ENCODE results near the gene OGFOD1. TPM values are rescaled to one million over a fixed set of nuclear protein-coding genes. Genes with fewer than 3 reads are reported as not detected.

The OGFOD1 gene
- total and polyA plus RNA-seq, 10 of the 15 experiments (the other 5 are each of a cell fraction or from before 2014, with no cell fraction given) = 31.4 to 119 (median 51.6) TPM

GRCh38 chr16:56424791-56425438 lies 26.4 kb upstream of the OGFOD1 start:
- in situ Hi-C loops (cut with MboI) = no loop called here
- POLR2A ChIA-PET = interaction anchor here (1.5 kb wide), 1 partner anchor 27 kb away, joined by 3 read pairs; no protein-coding TSS in a partner anchor
- no peak for TF ChIP-seq CTCF (IDR thresholded peaks at IDR 0.05 in 2 of 3, conservative IDR thresholded peaks at IDR 0.05 in 1 of 3; ENCODE audit: control insufficient read depth in 2 of 3, extremely low read depth in 1 of 3, insufficient read depth in 1 of 3, low read depth in 3 of 3, low read length in 3 of 3)
- no peak for TF ChIP-seq SUPT20H (IDR thresholded peaks at IDR 0.05; ENCODE audit: borderline replicate concordance, control insufficient read depth, low read depth, low read length)
- TF ChIP-seq YY1 (IDR thresholded peaks at IDR 0.05; ENCODE audit: low read depth, low read length) = peak; percentile 43; the same call in 1 of the 2 replicates
- TF ChIP-seq, protein P1, sequence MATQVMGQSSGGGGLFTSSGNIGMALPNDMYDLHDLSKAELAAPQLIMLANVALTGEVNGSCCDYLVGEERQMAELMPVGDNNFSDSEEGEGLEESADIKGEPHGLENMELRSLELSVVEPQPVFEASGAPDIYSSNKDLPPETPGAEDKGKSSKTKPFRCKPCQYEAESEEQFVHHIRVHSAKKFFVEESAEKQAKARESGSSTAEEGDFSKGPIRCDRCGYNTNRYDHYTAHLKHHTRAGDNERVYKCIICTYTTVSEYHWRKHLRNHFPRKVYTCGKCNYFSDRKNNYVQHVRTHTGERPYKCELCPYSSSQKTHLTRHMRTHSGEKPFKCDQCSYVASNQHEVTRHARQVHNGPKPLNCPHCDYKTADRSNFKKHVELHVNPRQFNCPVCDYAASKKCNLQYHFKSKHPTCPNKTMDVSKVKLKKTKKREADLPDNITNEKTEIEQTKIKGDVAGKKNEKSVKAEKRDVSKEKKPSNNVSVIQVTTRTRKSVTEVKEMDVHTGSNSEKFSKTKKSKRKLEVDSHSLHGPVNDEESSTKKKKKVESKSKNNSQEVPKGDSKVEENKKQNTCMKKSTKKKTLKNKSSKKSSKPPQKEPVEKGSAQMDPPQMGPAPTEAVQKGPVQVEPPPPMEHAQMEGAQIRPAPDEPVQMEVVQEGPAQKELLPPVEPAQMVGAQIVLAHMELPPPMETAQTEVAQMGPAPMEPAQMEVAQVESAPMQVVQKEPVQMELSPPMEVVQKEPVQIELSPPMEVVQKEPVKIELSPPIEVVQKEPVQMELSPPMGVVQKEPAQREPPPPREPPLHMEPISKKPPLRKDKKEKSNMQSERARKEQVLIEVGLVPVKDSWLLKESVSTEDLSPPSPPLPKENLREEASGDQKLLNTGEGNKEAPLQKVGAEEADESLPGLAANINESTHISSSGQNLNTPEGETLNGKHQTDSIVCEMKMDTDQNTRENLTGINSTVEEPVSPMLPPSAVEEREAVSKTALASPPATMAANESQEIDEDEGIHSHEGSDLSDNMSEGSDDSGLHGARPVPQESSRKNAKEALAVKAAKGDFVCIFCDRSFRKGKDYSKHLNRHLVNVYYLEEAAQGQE (IDR thresholded peaks at IDR 0.05; ENCODE audit: low read depth, low read length) = no peak
- TF ChIP-seq JUND (IDR thresholded peaks at IDR 0.05; ENCODE audit: low read depth, low read length) = no peak
- TF ChIP-seq NR2C1 (IDR thresholded peaks at IDR 0.05) = 0 out of 2 replicates have a peak, but pooled peaks have one; percentile 17
- TF ChIP-seq, protein P2, sequence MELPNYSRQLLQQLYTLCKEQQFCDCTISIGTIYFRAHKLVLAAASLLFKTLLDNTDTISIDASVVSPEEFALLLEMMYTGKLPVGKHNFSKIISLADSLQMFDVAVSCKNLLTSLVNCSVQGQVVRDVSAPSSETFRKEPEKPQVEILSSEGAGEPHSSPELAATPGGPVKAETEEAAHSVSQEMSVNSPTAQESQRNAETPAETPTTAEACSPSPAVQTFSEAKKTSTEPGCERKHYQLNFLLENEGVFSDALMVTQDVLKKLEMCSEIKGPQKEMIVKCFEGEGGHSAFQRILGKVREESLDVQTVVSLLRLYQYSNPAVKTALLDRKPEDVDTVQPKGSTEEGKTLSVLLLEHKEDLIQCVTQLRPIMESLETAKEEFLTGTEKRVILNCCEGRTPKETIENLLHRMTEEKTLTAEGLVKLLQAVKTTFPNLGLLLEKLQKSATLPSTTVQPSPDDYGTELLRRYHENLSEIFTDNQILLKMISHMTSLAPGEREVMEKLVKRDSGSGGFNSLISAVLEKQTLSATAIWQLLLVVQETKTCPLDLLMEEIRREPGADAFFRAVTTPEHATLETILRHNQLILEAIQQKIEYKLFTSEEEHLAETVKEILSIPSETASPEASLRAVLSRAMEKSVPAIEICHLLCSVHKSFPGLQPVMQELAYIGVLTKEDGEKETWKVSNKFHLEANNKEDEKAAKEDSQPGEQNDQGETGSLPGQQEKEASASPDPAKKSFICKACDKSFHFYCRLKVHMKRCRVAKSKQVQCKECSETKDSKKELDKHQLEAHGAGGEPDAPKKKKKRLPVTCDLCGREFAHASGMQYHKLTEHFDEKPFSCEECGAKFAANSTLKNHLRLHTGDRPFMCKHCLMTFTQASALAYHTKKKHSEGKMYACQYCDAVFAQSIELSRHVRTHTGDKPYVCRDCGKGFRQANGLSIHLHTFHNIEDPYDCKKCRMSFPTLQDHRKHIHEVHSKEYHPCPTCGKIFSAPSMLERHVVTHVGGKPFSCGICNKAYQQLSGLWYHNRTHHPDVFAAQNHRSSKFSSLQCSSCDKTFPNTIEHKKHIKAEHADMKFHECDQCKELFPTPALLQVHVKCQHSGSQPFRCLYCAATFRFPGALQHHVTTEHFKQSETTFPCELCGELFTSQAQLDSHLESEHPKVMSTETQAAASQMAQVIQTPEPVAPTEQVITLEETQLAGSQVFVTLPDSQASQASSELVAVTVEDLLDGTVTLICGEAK (IDR thresholded peaks at IDR 0.05; ENCODE audit: borderline replicate concordance) = no peak
- no peak for TF ChIP-seq STAT3 (IDR thresholded peaks at IDR 0.05; ENCODE audit: low read depth, low read length)
- no peak for TF ChIP-seq TBL1XR1 (IDR thresholded peaks at IDR 0.05; ENCODE audit: low read depth, low read length)
- no peak for TF ChIP-seq ZNF274 (IDR thresholded peaks at IDR 0.05; ENCODE audit: insufficient read depth, insufficient read length)
- no peak for TF ChIP-seq SIX5 (IDR thresholded peaks at IDR 0.05; ENCODE audit: low read depth, low read length, severe bottlenecking)
- peak; percentile 70; the same call in 1 of the 2 replicates for TF ChIP-seq GATAD2B (conservative IDR thresholded peaks at IDR 0.05; ENCODE audit: low read depth)
- no peak for TF ChIP-seq ZSCAN29 (IDR thresholded peaks at IDR 0.05)

More at GRCh38 chr16:56424791-56425438, 26.4 kb upstream of the OGFOD1 start:
- FAIRE-seq = no peak
- no peaks in the 10 kb centered on the region for H4K20me1 ChIP-seq (ENCODE audit: control insufficient read depth, insufficient read depth)
- WGBS (ENCODE audit: insufficient coverage, insufficient replicate concordance, low lambda C conversion rate, missing lambda C conversion rate) = 1% methylated on average over 41 of the region's 79 CpGs
- intact Hi-C loops (cut with micrococcal nuclease; ENCODE audit: unreplicated experiment) = no loop called here
- RAD21 ChIA-PET (ENCODE audit: unreplicated experiment) = interaction anchor here (1.6 kb wide), 1 partner anchor 26 kb away, joined by 6 read pairs; the partner anchor contains the start of genes NUDT21 and OGFOD1
- no peaks in the 10 kb centered on the region for H3K9me3 ChIP-seq (replicated peaks; ENCODE audit: control insufficient read depth, insufficient read depth, low read length)
- peak overlapping the region; percentile 28 for H2AFZ ChIP-seq (ENCODE audit: control insufficient read depth, low read depth, low read length)
- H3K4me2 ChIP-seq (ENCODE audit: control insufficient read depth, insufficient read depth) = peak overlapping the region; percentile 35; the same call in 1 of the 2 replicates
- peak overlapping the region; percentile 78 for H3K4me3 ChIP-seq
- H3K27me3 ChIP-seq (replicated peaks in 1 of 2; ENCODE audit: control insufficient read depth in 2 of 2, insufficient read depth in 2 of 2, low read length in 1 of 2) = no peaks in the 10 kb centered on the region
- no TSS peak for BruUV-seq (replicated peaks)
- ATAC-seq = peak; percentile 26
- H3K9ac ChIP-seq (ENCODE audit: control insufficient read depth, insufficient read depth, low read length) = peak overlapping the region; percentile 89
- CTCF ChIA-PET = interaction anchor here (1.6 to 1.7 kb wide), 2 partner anchors 27 to 277 kb away, joined by 3 to 8 read pairs; partner anchors contain the start of genes NUDT21 and OGFOD1
- no peak for DNase-seq (ENCODE audit: low read depth, low spot score)
- SMC1A ChIA-PET (ENCODE audit: uncharacterized antibody, unreplicated experiment) = interaction anchor here (1.1 to 2.1 kb wide), 3 partner anchors 16 to 69 kb away, joined by 5 to 8 read pairs (median 6); partner anchors contain the start of genes NUDT21 and OGFOD1
- H3K27ac ChIP-seq (ENCODE audit: control insufficient read depth, insufficient read depth) = peak overlapping the region; percentile 60
- peaks cover 51% of the 10 kb centered on the region for H3K79me2 ChIP-seq (ENCODE audit: control insufficient read depth, insufficient read depth, low read length)
- H3K4me1 ChIP-seq (ENCODE audit: control insufficient read depth, insufficient read depth, low read length) = peaks cover 11% of the 10 kb centered on the region
- no peaks in the 10 kb centered on the region for H3K36me3 ChIP-seq (ENCODE audit: control insufficient read depth in 2 of 2, insufficient read depth in 2 of 2, low read length in 1 of 2)

Measured in GM12878 (cell line).